GM18870 (cell line): ENCODE results near the gene KRTAP10-11.
"Not testable (repeated sequence)": the region's sequence is repeated elsewhere in the genome, so short reads cannot be mapped to it uniquely, and the experiment has no call there.

Source experiments
- ATAC-seq: cut with Tn5 transposase; IDR thresholded peaks from one replicate; pipeline ENCODE4 v1.9.1; 2021; ENCODE audit warnings: moderate library complexity; ENCODE audit not compliant: unreplicated experiment

KRTAP10-11 gene

GRCh38 chr21:44646366-44647221 lies at the start of gene KRTAP10-11:
Gene KRTAP10-11, plus strand, starts transcription at chr21:44646414. Its CDS starts 45 bp downstream, at chr21:44646459.
- not testable (repeated sequence) for ATAC-seq

GRCh38 chr21:44598061-44598460 lies 48.2 kb upstream of the KRTAP10-11 start:
- ATAC-seq, result no peak

GRCh38 chr21:44599264-44600029 lies 46.8 kb upstream of the KRTAP10-11 start:
- no peak for ATAC-seq

GRCh38 chr21:44600118-44600978 lies 45.9 kb upstream of the KRTAP10-11 start, which contains the start of gene KRTAP10-7:
Gene KRTAP10-7, plus strand, starts transcription at chr21:44600597. Its CDS starts 25 bp downstream, at chr21:44600622.
- not testable (repeated sequence) for ATAC-seq

- ATAC-seq, result not testable (repeated sequence)
Observed at GRCh38 chr21:44601091-44601490, 45.1 kb upstream of the KRTAP10-11 start.

- no peak for ATAC-seq
Observed at GRCh38 chr21:44601596-44602462, 44.4 kb upstream of the KRTAP10-11 start.

- ATAC-seq, result no peak
Observed at GRCh38 chr21:44602463-44602850, 43.8 kb upstream of the KRTAP10-11 start.

GRCh38 chr21:44603109-44603875 lies 42.9 kb upstream of the KRTAP10-11 start:
- ATAC-seq, result no peak

- ATAC-seq, result no peak
Observed at GRCh38 chr21:44603911-44604310, 42.3 kb upstream of the KRTAP10-11 start.

GRCh38 chr21:44606495-44606894 lies 39.7 kb upstream of the KRTAP10-11 start:
- ATAC-seq, result no peak

GRCh38 chr21:44609193-44609592 lies 37.0 kb upstream of the KRTAP10-11 start:
- no peak for ATAC-seq

GRCh38 chr21:44610157-44610843 lies 35.9 kb upstream of the KRTAP10-11 start:
- ATAC-seq, result not testable (repeated sequence)

- no peak for ATAC-seq
Observed at GRCh38 chr21:44611551-44611950, 34.7 kb upstream of the KRTAP10-11 start.

GRCh38 chr21:44612029-44612486 lies 34.2 kb upstream of the KRTAP10-11 start, which contains the start of gene KRTAP10-8:
Gene KRTAP10-8, plus strand, starts transcription at chr21:44612079. Its CDS starts 22 bp downstream, at chr21:44612101.
- ATAC-seq, result no peak

GRCh38 chr21:44612669-44613229 lies 33.5 kb upstream of the KRTAP10-11 start:
- no peak for ATAC-seq

GRCh38 chr21:44613386-44614155 lies 32.6 kb upstream of the KRTAP10-11 start:
- no peak for ATAC-seq

GRCh38 chr21:44614161-44614631 lies 32.0 kb upstream of the KRTAP10-11 start:
- no peak for ATAC-seq
